Mesenteric fat pad (tissue), 1 donor: Measurements from ENCODE around the gene ZNF439. TPM values are rescaled to one million over a fixed set of nuclear protein-coding genes. Genes with fewer than 3 reads are reported as not detected.
"Not testable (repeated sequence)": the region's sequence is repeated elsewhere in the genome, so short reads cannot be mapped to it uniquely, and the experiment has no call there.

Source experiments
- DNase-seq: peaks from one replicate; pipeline ENCODE4 v3.0.0-alpha.2; 2020; ENCODE audit warnings: low spot score
- long read RNA-seq: library from polyadenylated mRNA; unstranded; transcript quantifications from one replicate; pipeline ENCODE4 v2.0.0, GENCODE V29; 2020
- total RNA-seq: library from RNA; stranded (reverse); fragmentation: NEBNext Ultra II Directional; extraction: Animal tissue kit (Norgen Biotek cat#: 25700); gene quantifications from one replicate; pipeline ENCODE4 v1.2.1, GENCODE V29; 2021
- donor health status: DM: yes; HTN: yes; CAD: no.

The ZNF439 gene
- 2.3 TPM for total RNA-seq
- long read RNA-seq, partial matches to known transcripts = 0 of 2 reads
- long read RNA-seq, other reads (novel, unspliced or antisense) = 0 of 2 reads

- peak; percentile 94 for DNase-seq
Observed at GRCh38 chr19:11848594-11849469, at the start of gene ZNF439. Gene ZNF439, plus strand, starts transcription at chr19:11848726. Its CDS starts 142 bp downstream, at chr19:11848868.

GRCh38 chr19:11806354-11807098 lies 42.0 kb upstream of the ZNF439 start:
- DNase-seq = no peak

GRCh38 chr19:11807099-11807380 lies 41.5 kb upstream of the ZNF439 start:
- no peak for DNase-seq

- DNase-seq = no peak
Observed at GRCh38 chr19:11813703-11814028, 34.9 kb upstream of the ZNF439 start.

GRCh38 chr19:11814029-11814699 lies 34.4 kb upstream of the ZNF439 start, which contains the start of gene ZNF440:
Gene ZNF440, plus strand, starts transcription at chr19:11814273. Its CDS starts 175 bp downstream, at chr19:11814448.
- peak; percentile 97 for DNase-seq

- DNase-seq = no peak
Observed at GRCh38 chr19:11814700-11815035, 33.9 kb upstream of the ZNF439 start.

GRCh38 chr19:11821474-11822109 lies 26.9 kb upstream of the ZNF439 start:
- DNase-seq = no peak

- not testable (repeated sequence) for DNase-seq
Observed at GRCh38 chr19:11828957-11829876, 19.3 kb upstream of the ZNF439 start.

GRCh38 chr19:11832253-11832912 lies 16.1 kb upstream of the ZNF439 start:
- no peak for DNase-seq

GRCh38 chr19:11833541-11833940 lies 15.0 kb upstream of the ZNF439 start:
- no peak for DNase-seq

GRCh38 chr19:11835626-11836066 lies 12.9 kb upstream of the ZNF439 start:
- DNase-seq = not testable (repeated sequence)

- DNase-seq = no peak
Observed at GRCh38 chr19:11843722-11844121, 4.8 kb upstream of the ZNF439 start.

GRCh38 chr19:11847615-11848014 lies 911 bp upstream of the ZNF439 start:
- not testable (repeated sequence) for DNase-seq

GRCh38 chr19:11848200-11848593 lies 329 bp upstream of the ZNF439 start:
- no peak for DNase-seq

- DNase-seq = not testable (repeated sequence)
Observed at GRCh38 chr19:11850289-11850688, 1.8 kb downstream of the ZNF439 start.

GRCh38 chr19:11853358-11853757 lies 4.8 kb downstream of the ZNF439 start:
- DNase-seq = no peak

- no peak for DNase-seq
Observed at GRCh38 chr19:11856596-11857250, 8.2 kb downstream of the ZNF439 start.

- no peak for DNase-seq
Observed at GRCh38 chr19:11860721-11861120, 12.2 kb downstream of the ZNF439 start.

GRCh38 chr19:11861301-11861700 lies 12.8 kb downstream of the ZNF439 start:
- no peak for DNase-seq
